SU-DHL-6 (cell line): ENCODE data around the gene PUDP.
"Not testable (repeated sequence)": the region's sequence is repeated elsewhere in the genome, so short reads cannot be mapped to it uniquely, and the experiment has no call there.

ENCODE experiments used
- H2AFZ ChIP-seq: fragments of 200-600 bp; sonication (generic); 2 replicates; pipeline ENCODE4 v1.6.1; 2014; ENCODE audit warnings: low read depth, mild to moderate bottlenecking, moderate library complexity, mixed read lengths, antibody characterized with exemption, low read length; ENCODE audit not compliant: severe bottlenecking
- H3F3A ChIP-seq: fragments of 200-600 bp; shearing (Covaris generic); 2 replicates; pipeline ENCODE4 v1.6.0; 2016; ENCODE audit warnings: antibody characterized with exemption, mild to moderate bottlenecking; ENCODE audit not compliant: insufficient read depth
- H3K27ac ChIP-seq: fragments of 200-600 bp; sonication (generic); 2 replicates; pipeline ENCODE4 v1.5.1; 2016; ENCODE audit warnings: low read depth, mild to moderate bottlenecking, low read length, moderate library complexity, mixed read lengths
- H3K27me3 ChIP-seq: fragments of 200-600 bp; sonication (generic), shearing (Covaris generic); 2 replicates; pipeline ENCODE4 v1.6.0; 2014; ENCODE audit warnings: mild to moderate bottlenecking, low read length
- H3K36me3 ChIP-seq: fragments of 200-600 bp; sonication (generic); 2 replicates; pipeline ENCODE4 v1.6.1; 2014; ENCODE audit warnings: mild to moderate bottlenecking, low read length, mixed read lengths
- H3K4me2 ChIP-seq: fragments of 300-600, 200-600 bp; shearing (Covaris generic), sonication (generic); 2 replicates; pipeline ENCODE4 v1.6.0; 2014; ENCODE audit warnings: low read length, low read depth, mild to moderate bottlenecking; ENCODE audit not compliant: poor library complexity, severe bottlenecking
- H3K4me3 ChIP-seq: fragments of 200-600 bp; sonication (generic); 2 replicates; pipeline ENCODE4 v1.5.1; 2014; ENCODE audit warnings: antibody characterized with exemption, low read length, mild to moderate bottlenecking, mixed read lengths; ENCODE audit not compliant: insufficient read depth, poor library complexity, severe bottlenecking
- H3K79me2 ChIP-seq: fragments of 200-600 bp; sonication (generic); 2 replicates; pipeline ENCODE4 v1.6.1; 2014; ENCODE audit warnings: mild to moderate bottlenecking, low read length, moderate library complexity; ENCODE audit not compliant: insufficient read depth
- H3K9ac ChIP-seq: fragments of 200-600 bp; sonication (generic); 2 replicates; pipeline ENCODE4 v1.7.0; 2014; ENCODE audit warnings: mild to moderate bottlenecking, low read length
- H3K9me2 ChIP-seq: fragments of 200-600 bp; sonication (generic); replicated peaks from 2 replicates; pipeline ENCODE4 v1.6.1; 2014; ENCODE audit warnings: low read length; ENCODE audit not compliant: insufficient read depth
- H3K9me3 ChIP-seq: fragments of 200-600 bp; sonication (generic); 2 replicates; pipeline ENCODE4 v1.6.1; 2014; ENCODE audit warnings: low read length, mixed read lengths; ENCODE audit not compliant: insufficient read depth
- H4K20me1 ChIP-seq: fragments of 200-600 bp; sonication (generic); 2 replicates; pipeline ENCODE4 v1.6.1; 2014; ENCODE audit warnings: low read depth, mild to moderate bottlenecking, antibody characterized with exemption, low read length, moderate library complexity, mixed read lengths
- CTCF ChIP-seq: fragments of 200-600 bp; sonication (generic); IDR thresholded peaks from one replicate; pipeline ENCODE4 v1.5.1; 2017; ENCODE audit warnings: antibody characterized with exemption, mild to moderate bottlenecking, low read length, moderate library complexity; ENCODE audit not compliant: insufficient read depth, poor library complexity, severe bottlenecking
- EZH2phosphoT487 ChIP-seq: fragments of 200-600 bp; sonication (generic), shearing (Covaris generic); conservative IDR thresholded peaks from 2 replicates; pipeline ENCODE4 v1.6.1; 2018; ENCODE audit warnings: mild to moderate bottlenecking, antibody characterized with exemption, low read length, moderate library complexity, mixed read lengths

PUDP gene

GRCh38 chrX:7019555-7019954, 128.4 kb downstream of the PUDP start:
- Histone ChIP-seq H3K9me3 (no peaks in the 10 kb centered on the region), H3K9ac (no peak overlapping the region), H3K27ac (no peak overlapping the region), H3K79me2 (no peaks in the 10 kb centered on the region), H2AFZ (no peak overlapping the region), H3K4me3 (no peak overlapping the region), H3K36me3 (no peaks in the 10 kb centered on the region), H4K20me1 (no peaks in the 10 kb centered on the region), H3F3A (no peaks in the 10 kb centered on the region), H3K9me2 (no peaks in the 10 kb centered on the region), H3K27me3 (no peaks in the 10 kb centered on the region), H3K4me2 (no peak overlapping the region)
- no peak for TF ChIP-seq EZH2phosphoT487
- TF ChIP-seq CTCF, result no peak

- H3K79me2 ChIP-seq, H3K4me2 ChIP-seq, H2AFZ ChIP-seq, H3K9me2 ChIP-seq, H3K9ac ChIP-seq, H3K9me3 ChIP-seq, H3K27me3 ChIP-seq, H3K36me3 ChIP-seq, H3F3A ChIP-seq, H4K20me1 ChIP-seq, H3K4me3 ChIP-seq, H3K27ac ChIP-seq: not testable (repeated sequence)
These were observed 135.6 kb downstream of the PUDP start for GRCh38 chrX:7012262-7012834.

GRCh38 chrX:7010897-7011296, 137.1 kb downstream of the PUDP start:
- H3K4me3 ChIP-seq, H3K9ac ChIP-seq, H3K79me2 ChIP-seq, H4K20me1 ChIP-seq, H3K9me2 ChIP-seq, H3K36me3 ChIP-seq, H2AFZ ChIP-seq, H3K4me2 ChIP-seq, H3K27me3 ChIP-seq, H3K27ac ChIP-seq, H3K9me3 ChIP-seq, H3F3A ChIP-seq: not testable (repeated sequence)

GRCh38 chrX:7007328-7007727, 140.6 kb downstream of the PUDP start:
- H3K4me2 ChIP-seq, H3K27ac ChIP-seq, H3K36me3 ChIP-seq, H3K27me3 ChIP-seq, H2AFZ ChIP-seq, H3K9ac ChIP-seq, H3K4me3 ChIP-seq, H3F3A ChIP-seq, H3K9me2 ChIP-seq, H3K9me3 ChIP-seq, H4K20me1 ChIP-seq, H3K79me2 ChIP-seq: not testable (repeated sequence)
